H9 (cell line): ENCODE results near the gene SUFU. TPM values are rescaled to one million over a fixed set of nuclear protein-coding genes. Genes with fewer than 3 reads are reported as not detected.

Experiments
- DNase-seq: peaks from one replicate; pipeline ENCODE4 v3.0.0-alpha.2; 2017
- H2AFZ ChIP-seq: one replicate; pipeline ENCODE4 v1.6.1; 2013; ENCODE audit warnings: mild to moderate bottlenecking, low read length, control low read depth, moderate library complexity
- H2AK5ac ChIP-seq: 2 replicates; pipeline ENCODE4 v1.6.1; 2013; ENCODE audit warnings: low read length, control low read depth, mixed read lengths; ENCODE audit not compliant: insufficient read length
- H2BK120ac ChIP-seq: one replicate; pipeline ENCODE4 v1.6.1; 2013; ENCODE audit warnings: low read depth, mild to moderate bottlenecking, low read length, control low read depth, inconsistent platforms; ENCODE audit not compliant: poor library complexity, severe bottlenecking
- H2BK12ac ChIP-seq: 2 replicates; pipeline ENCODE4 v1.6.1; 2013; ENCODE audit warnings: low read length, control low read depth, mixed read lengths, low read depth; ENCODE audit not compliant: insufficient read length
- H2BK15ac ChIP-seq: 2 replicates; pipeline ENCODE4 v1.6.1; 2013; ENCODE audit warnings: low read depth, low read length, control low read depth
- H2BK20ac ChIP-seq: one replicate; pipeline ENCODE4 v1.6.1; 2013; ENCODE audit warnings: low read depth, mild to moderate bottlenecking, low read length, control low read depth, inconsistent platforms; ENCODE audit not compliant: poor library complexity, severe bottlenecking
- H2BK5ac ChIP-seq: 2 replicates; pipeline ENCODE4 v1.6.1; 2013; ENCODE audit warnings: low read length, control low read depth, mixed read lengths; ENCODE audit not compliant: insufficient read length
- H3K14ac ChIP-seq: 2 replicates; pipeline ENCODE4 v1.6.1; 2013; ENCODE audit warnings: low read length, control low read depth; ENCODE audit not compliant: insufficient read depth
- H3K18ac ChIP-seq: 2 replicates; pipeline ENCODE4 v1.6.1; 2013; ENCODE audit warnings: low read depth, mild to moderate bottlenecking, mixed read lengths, low read length, control low read depth; ENCODE audit not compliant: insufficient read length
- H3K23ac ChIP-seq: 2 replicates; pipeline ENCODE4 v1.6.1; 2013; ENCODE audit warnings: low read length, control low read depth, mixed read lengths, low read depth; ENCODE audit not compliant: insufficient read length
- H3K23me2 ChIP-seq: 2 replicates; pipeline ENCODE4 v1.6.1; 2013; ENCODE audit warnings: low read depth, mild to moderate bottlenecking, mixed read lengths, low read length, control low read depth; ENCODE audit not compliant: insufficient read length, poor library complexity, severe bottlenecking
- H3K27ac ChIP-seq: 2 replicates; pipeline ENCODE4 v1.5.1; 2013; ENCODE audit warnings: low read length, control low read depth, mixed read lengths, low read depth; ENCODE audit not compliant: insufficient read length
- H3K27me3 ChIP-seq: 2 replicates; pipeline ENCODE4 v1.6.1; 2013; ENCODE audit warnings: low read length, control low read depth, inconsistent platforms; ENCODE audit not compliant: insufficient read depth
- H3K4ac ChIP-seq: 2 replicates; pipeline ENCODE4 v1.6.1; 2013; ENCODE audit warnings: low read depth, mild to moderate bottlenecking, control low read depth, inconsistent platforms, low read length, moderate library complexity
- H3K4me1 ChIP-seq: 2 replicates; pipeline ENCODE4 v1.6.1; 2013; ENCODE audit warnings: low read length, control low read depth, inconsistent platforms; ENCODE audit not compliant: insufficient read depth
- H3K4me2 ChIP-seq: 2 replicates; pipeline ENCODE4 v1.6.1; 2013; ENCODE audit warnings: low read length, control low read depth, mixed read lengths; ENCODE audit not compliant: insufficient read length, insufficient read depth
- H3K56ac ChIP-seq: 2 replicates; pipeline ENCODE4 v1.6.1; 2013; ENCODE audit warnings: low read depth, mild to moderate bottlenecking, mixed read lengths, low read length, control low read depth; ENCODE audit not compliant: insufficient read length
- H3K79me1 ChIP-seq: 2 replicates; pipeline ENCODE4 v1.6.1; 2013; ENCODE audit warnings: low read depth, mild to moderate bottlenecking, moderate library complexity, low read length, control low read depth, inconsistent platforms; ENCODE audit not compliant: insufficient read depth, poor library complexity, severe bottlenecking
- H3K79me2 ChIP-seq: 2 replicates; pipeline ENCODE4 v1.6.1; 2013; ENCODE audit warnings: low read length, control low read depth, inconsistent platforms; ENCODE audit not compliant: insufficient read depth
- H3K9ac ChIP-seq: 2 replicates; pipeline ENCODE4 v1.6.1; 2013; ENCODE audit warnings: low read length, control low read depth, mixed read lengths; ENCODE audit not compliant: insufficient read length; ENCODE audit errors: extremely low read depth
- H3K9me3 ChIP-seq: one replicate; pipeline ENCODE4 v1.6.1; 2013; ENCODE audit warnings: low read depth, low read length, inconsistent platforms; ENCODE audit not compliant: control insufficient read depth
- H3T11ph ChIP-seq: one replicate; pipeline ENCODE4 v1.6.1; 2013; ENCODE audit warnings: mild to moderate bottlenecking, low read length, control low read depth, inconsistent platforms
- H4K20me1 ChIP-seq: one replicate; pipeline ENCODE4 v1.6.1; 2013; ENCODE audit not compliant: control insufficient read depth, insufficient read length, insufficient read depth
- H4K5ac ChIP-seq: 2 replicates; pipeline ENCODE4 v1.6.1; 2013; ENCODE audit warnings: low read depth, mild to moderate bottlenecking, mixed read lengths, low read length, control low read depth; ENCODE audit not compliant: insufficient read length
- H4K8ac ChIP-seq: replicated peaks from 2 replicates; pipeline ENCODE4 v1.6.1; 2013; ENCODE audit warnings: low read length, control low read depth, mixed read lengths, low read depth; ENCODE audit not compliant: insufficient read length
- H4K91ac ChIP-seq: 2 replicates; pipeline ENCODE4 v1.6.1; 2013; ENCODE audit warnings: low read depth, mild to moderate bottlenecking, moderate library complexity, mixed read lengths, low read length, control low read depth; ENCODE audit not compliant: insufficient read length
- H3K27ac Mint-ChIP-seq, 3 experiments: 2 replicates in 2 of 3; 3 replicates in 1 of 3; pipeline ENCODE4 v1.8.0; 2020 to 2021; ENCODE audit warnings: mixed read lengths in 3 of 3, mild to moderate bottlenecking in 1 of 3, moderate library complexity in 1 of 3
- H3K27me3 Mint-ChIP-seq: 2 replicates; pipeline ENCODE4 v1.8.0; 2021; ENCODE audit warnings: low read depth, mild to moderate bottlenecking, moderate library complexity, mixed read lengths
- H3K36me3 Mint-ChIP-seq, 3 experiments: 2 replicates in 2 of 3; 3 replicates in 1 of 3; pipeline ENCODE4 v1.8.0; 2020 to 2021; ENCODE audit warnings: low read depth in 3 of 3, mixed read lengths in 3 of 3; ENCODE audit not compliant: insufficient read depth in 1 of 3
- H3K4me1 Mint-ChIP-seq, 2 experiments: 2 replicates each; pipeline ENCODE4 v1.8.0; 2020; ENCODE audit warnings: mixed read lengths in 2 of 2
- H3K4me3 Mint-ChIP-seq, 2 experiments: 2 replicates in 1 of 2; 3 replicates in 1 of 2; pipeline ENCODE4 v1.8.0; 2020 to 2021; ENCODE audit warnings: mild to moderate bottlenecking in 2 of 2, mixed read lengths in 2 of 2, moderate library complexity in 1 of 2
- H3K9me3 Mint-ChIP-seq, 2 experiments: 2 replicates in 1 of 2; 3 replicates in 1 of 2; pipeline ENCODE4 v1.8.0; 2020; ENCODE audit warnings: mild to moderate bottlenecking in 2 of 2, mixed read lengths in 2 of 2, moderate library complexity in 1 of 2
- WGBS: extraction: QIAGEN DNeasy Blood & Tissue Kit; methylation state at CpG from one replicate; pipeline ENCODE4 v1.1.7; 2013; ENCODE audit warnings: missing lambda C conversion rate, low lambda C conversion rate, mixed read lengths; ENCODE audit not compliant: insufficient read length; ENCODE audit errors: extremely low coverage; 5-methylcytosine and 5-hydroxymethylcytosine counted together
- total RNA-seq: library from RNA; stranded (reverse); gene quantifications from 2 replicates; pipeline ENCODE4 v1.2.1, GENCODE V29; 2021
- TF ChIP-seq, protein P1 (sequence below): fragments of 200-600 bp; sonication (generic); conservative IDR thresholded peaks from 3 replicates; pipeline ENCODE4 v1.8.0; 2021; ENCODE audit warnings: antibody characterized with exemption, mild to moderate bottlenecking

Gene SUFU
- total RNA-seq, 1 experiment from 2014 or later, result 9.5 TPM

DNA sequence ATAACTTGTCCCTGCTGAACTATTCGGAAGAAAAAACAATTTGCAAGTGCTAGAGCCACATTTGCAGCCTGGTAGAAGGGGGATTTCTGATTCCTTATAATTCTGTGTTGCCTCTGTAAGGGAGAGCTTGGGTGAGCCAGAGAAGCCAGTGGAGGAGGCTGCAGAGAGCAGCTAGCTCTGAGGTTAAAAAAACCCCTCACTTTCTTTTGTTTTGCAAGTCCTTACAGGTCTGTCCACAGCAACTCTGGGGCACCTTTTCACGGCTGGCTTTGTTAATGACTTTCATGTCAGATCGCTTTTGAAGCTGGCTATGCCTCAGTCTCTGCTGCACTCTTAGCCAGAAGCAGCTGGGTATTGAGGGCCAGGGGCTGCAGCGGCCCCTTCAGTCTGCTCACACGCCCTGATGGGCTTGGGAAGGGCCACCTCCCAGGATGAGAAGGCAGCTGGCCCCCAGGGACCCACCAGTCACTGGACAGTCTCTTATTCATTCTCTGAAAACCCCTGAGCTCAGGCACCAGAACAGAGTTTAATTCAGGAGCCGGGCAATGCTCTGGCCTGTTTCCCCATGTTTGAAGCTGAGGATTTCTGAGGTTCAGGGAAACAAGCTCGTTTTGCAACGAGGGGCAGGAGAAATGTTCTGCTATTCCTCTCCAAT lies 171.4 kb downstream of the SUFU start:
- Mint-ChIP-seq H3K36me3 (peaks cover 0 to 2% (median under 1%) of the 10 kb centered on the region in 3 experiments; a peak in 1 of 7 replicates), H3K4me1 (peaks cover 79 to 80% of the 10 kb centered on the region in 2 experiments), H3K4me3 (peak overlapping the region in 1 of 2 experiments; percentile 62; a peak in 3 of 5 replicates), H3K27me3 (no peaks in the 10 kb centered on the region), H3K9me3 (no peaks in the 10 kb centered on the region), H3K27ac (peak overlapping the region; percentile 16 to 95 (median 80); a peak in 4 of 7 replicates)
- H2BK20ac ChIP-seq, result no peak overlapping the region
- H3T11ph ChIP-seq, result no peak overlapping the region
- no peaks in the 10 kb centered on the region for H3K27me3 ChIP-seq
- H3K23ac ChIP-seq, result no peak overlapping the region
- H2BK5ac ChIP-seq, result no peak overlapping the region
- H3K27ac ChIP-seq, result no peak overlapping the region
- no peak overlapping the region for H3K4me2 ChIP-seq
- H2BK12ac ChIP-seq, result no peak overlapping the region
- TF ChIP-seq, protein P1, sequence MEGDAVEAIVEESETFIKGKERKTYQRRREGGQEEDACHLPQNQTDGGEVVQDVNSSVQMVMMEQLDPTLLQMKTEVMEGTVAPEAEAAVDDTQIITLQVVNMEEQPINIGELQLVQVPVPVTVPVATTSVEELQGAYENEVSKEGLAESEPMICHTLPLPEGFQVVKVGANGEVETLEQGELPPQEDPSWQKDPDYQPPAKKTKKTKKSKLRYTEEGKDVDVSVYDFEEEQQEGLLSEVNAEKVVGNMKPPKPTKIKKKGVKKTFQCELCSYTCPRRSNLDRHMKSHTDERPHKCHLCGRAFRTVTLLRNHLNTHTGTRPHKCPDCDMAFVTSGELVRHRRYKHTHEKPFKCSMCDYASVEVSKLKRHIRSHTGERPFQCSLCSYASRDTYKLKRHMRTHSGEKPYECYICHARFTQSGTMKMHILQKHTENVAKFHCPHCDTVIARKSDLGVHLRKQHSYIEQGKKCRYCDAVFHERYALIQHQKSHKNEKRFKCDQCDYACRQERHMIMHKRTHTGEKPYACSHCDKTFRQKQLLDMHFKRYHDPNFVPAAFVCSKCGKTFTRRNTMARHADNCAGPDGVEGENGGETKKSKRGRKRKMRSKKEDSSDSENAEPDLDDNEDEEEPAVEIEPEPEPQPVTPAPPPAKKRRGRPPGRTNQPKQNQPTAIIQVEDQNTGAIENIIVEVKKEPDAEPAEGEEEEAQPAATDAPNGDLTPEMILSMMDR, result no peak
- no peak overlapping the region for H4K8ac ChIP-seq
- no peaks in the 10 kb centered on the region for H4K20me1 ChIP-seq
- H3K9me3 ChIP-seq, result no peaks in the 10 kb centered on the region
- no peak overlapping the region for H4K5ac ChIP-seq
- no peak overlapping the region for H2BK120ac ChIP-seq
- H3K23me2 ChIP-seq, result no peaks in the 10 kb centered on the region
- no peak overlapping the region for H3K14ac ChIP-seq
- no peak overlapping the region for H3K56ac ChIP-seq
- no peaks in the 10 kb centered on the region for H3K79me1 ChIP-seq
- H2AK5ac ChIP-seq, result no peak overlapping the region
- peak; percentile 38 for DNase-seq
- H3K79me2 ChIP-seq, result no peaks in the 10 kb centered on the region
- no peak overlapping the region for H3K4ac ChIP-seq
- H2BK15ac ChIP-seq, result no peak overlapping the region
- H3K9ac ChIP-seq, result no peak overlapping the region
- H2AFZ ChIP-seq, result no peak overlapping the region
- peaks cover 18% of the 10 kb centered on the region for H3K4me1 ChIP-seq
- no peak overlapping the region for H4K91ac ChIP-seq
- WGBS, result no CpG with 5 or more reads among the region's 8 CpGs
- H3K18ac ChIP-seq, result no peak overlapping the region
